K562 (cell line): ENCODE results near the gene OR1S1. TPM values are rescaled to one million over a fixed set of nuclear protein-coding genes. Genes with fewer than 3 reads are reported as not detected.

Experiments used
- ATAC-seq: fragments of 200-7000 bp; cut with Tn5 transposase; 3 replicates; pipeline ENCODE4 v1.9.1; 2020; ENCODE audit warnings: moderate library complexity
- BruUV-seq: library from RNA; stranded (reverse); fragments of 400-500 nt; replicated peaks from 2 replicates; lab custom pipeline; 2021; lab: Mats Ljungman, UMichigan
- CTCF ChIA-PET: fragments of 300-600 bp; formaldehyde crosslinking; extraction: SDS; loops from one replicate; lab custom pipeline; 2021; ENCODE audit warnings: low intra/inter-chr PET ratio; lab: Yijun Ruan, JAX
- POLR2A ChIA-PET: fragments of 300-600, 350-650 bp; sonication (Branson Sonifier 250); formaldehyde crosslinking; extraction: SDS; loops from one replicate; lab custom pipeline; 2021; ENCODE audit warnings: antibody characterized with exemption, inconsistent platforms; lab: Yijun Ruan, JAX
- DNase-seq, 4 experiments: peaks; one replicate each; pipeline versions ENCODE4 v3.0.0 to v3.0.0-alpha.2; 2011 to 2018; ENCODE audit warnings: low spot score in 3 of 4, mixed read lengths in 3 of 4; ENCODE audit errors: extremely low read depth in 1 of 4
- FAIRE-seq: peaks from 2 replicates; lab custom pipeline; 2011; peaks lifted over from hg19 to GRCh38; lab: Jason Lieb, UNC
- H2AFZ ChIP-seq: 2 replicates; pipeline ENCODE4 v1.6.0; 2011; ENCODE audit warnings: low read depth, low read length, control low read depth, inconsistent platforms
- H3K27ac ChIP-seq: fragments of 200-600 bp; 3 replicates; pipeline ENCODE4 v1.8.0; 2011; ENCODE audit warnings: low read depth, mild to moderate bottlenecking, control low read depth, inconsistent platforms, low read length, moderate library complexity, mixed read lengths; ENCODE audit errors: extremely low read depth
- H3K27me3 ChIP-seq, 2 experiments: fragments of 300-600 bp in 1 of 2; 2 replicates in 1 of 2; 3 replicates in 1 of 2; pipeline versions ENCODE4 v1.6.0 to v1.8.0; 2011; ENCODE audit warnings: inconsistent platforms in 2 of 2, low read length in 2 of 2, mild to moderate bottlenecking in 1 of 2, mixed read lengths in 1 of 2, moderate library complexity in 1 of 2; ENCODE audit not compliant: control insufficient read depth in 2 of 2, insufficient read depth in 2 of 2
- H3K36me3 ChIP-seq: fragments of 300-600 bp; 3 replicates; pipeline ENCODE4 v1.8.0; 2011; ENCODE audit warnings: mild to moderate bottlenecking, low read length, inconsistent platforms; ENCODE audit not compliant: control insufficient read depth, insufficient read depth
- H3K4me1 ChIP-seq, 2 experiments: fragments of 200-600 bp in 1 of 2; replicated peaks in 1 of 2; 2 replicates in 1 of 2; 3 replicates in 1 of 2; pipeline versions ENCODE4 v1.5.1 to v1.8.0; 2011; ENCODE audit warnings: inconsistent platforms in 2 of 2, low read length in 2 of 2, mild to moderate bottlenecking in 1 of 2, mixed read lengths in 1 of 2, moderate library complexity in 1 of 2; ENCODE audit not compliant: control insufficient read depth in 2 of 2, insufficient read depth in 2 of 2
- H3K4me2 ChIP-seq: 2 replicates; pipeline ENCODE4 v1.6.1; 2011; ENCODE audit warnings: low read length, control low read depth, inconsistent platforms, mixed read lengths; ENCODE audit not compliant: insufficient read depth
- H3K4me3 ChIP-seq: fragments of 200-600 bp; sonication (generic), shearing (Covaris generic); 2 replicates; pipeline ENCODE4 v1.5.1; 2016; ENCODE audit warnings: control low read depth, inconsistent platforms
- H3K79me2 ChIP-seq: fragments of 200-600 bp; 3 replicates; pipeline ENCODE4 v1.8.0; 2011; ENCODE audit warnings: low read length, inconsistent platforms; ENCODE audit not compliant: control insufficient read depth, insufficient read depth
- H3K9ac ChIP-seq, 2 experiments: 2 replicates each; pipeline versions ENCODE4 v1.6.0 to v1.6.1; 2011; ENCODE audit warnings: low read depth in 2 of 2, low read length in 2 of 2, control low read depth in 1 of 2, inconsistent platforms in 1 of 2, mild to moderate bottlenecking in 1 of 2, mixed read lengths in 1 of 2; ENCODE audit not compliant: insufficient read depth in 1 of 2
- H3K9me1 ChIP-seq: one replicate; pipeline ENCODE4 v1.6.0; 2011; ENCODE audit warnings: inconsistent platforms, mild to moderate bottlenecking, low read length, moderate library complexity; ENCODE audit not compliant: control insufficient read depth, insufficient read depth
- H3K9me3 ChIP-seq: replicated peaks from 2 replicates; pipeline ENCODE4 v1.5.1; 2011; ENCODE audit warnings: low read depth, low read length, inconsistent platforms; ENCODE audit not compliant: control insufficient read depth, insufficient read depth
- H4K20me1 ChIP-seq: replicated peaks from 2 replicates; pipeline ENCODE4 v1.6.1; 2011; ENCODE audit warnings: low read length, inconsistent platforms, mixed read lengths; ENCODE audit not compliant: control insufficient read depth, insufficient read depth
- MAFG ChIP-seq: fragments of 450-650 bp; conservative IDR thresholded peaks from 2 replicates; pipeline ENCODE4 v1.6.1; 2016; ENCODE audit warnings: missing genetic modification characterization, missing compliant biosample characterization
- MAFK ChIP-seq: IDR thresholded peaks from 2 replicates; pipeline ENCODE4 v1.6.1; 2011; ENCODE audit warnings: low read length, improper control_type of control experiment
- NFE2L1 ChIP-seq: fragments of 450-650 bp; IDR thresholded peaks from 2 replicates; pipeline ENCODE4 v1.6.1; 2016; ENCODE audit warnings: missing genetic modification characterization, low read depth, mild to moderate bottlenecking, missing compliant biosample characterization, moderate library complexity, borderline replicate concordance
- PML ChIP-seq: IDR thresholded peaks from 2 replicates; pipeline ENCODE4 v1.6.1; 2012; ENCODE audit warnings: low read length, inconsistent platforms
- STAT5B ChIP-seq: fragments of 250-450 bp; sonication (Bioruptor Pico); IDR thresholded peaks from 2 replicates; pipeline ENCODE4 v1.8.0; 2021; ENCODE audit warnings: mild to moderate bottlenecking, inconsistent platforms
- TARDBP ChIP-seq: fragments of 450-650 bp; IDR thresholded peaks from 2 replicates; pipeline ENCODE4 v1.6.1; 2016
- ZNF146 ChIP-seq: IDR thresholded peaks from one replicate; pipeline ENCODE4 v1.6.1; 2018; ENCODE audit warnings: missing compliant biosample characterization; ENCODE audit not compliant: unreplicated experiment
- ZNF316 ChIP-seq: fragments of 450-650 bp; IDR thresholded peaks from 2 replicates; pipeline ENCODE4 v1.6.1; 2016
- ZNF584 ChIP-seq: fragments of 200-800 bp; sonication (Bioruptor generic); IDR thresholded peaks from 2 replicates; pipeline ENCODE4 v1.6.1; 2016; ENCODE audit warnings: low read depth, mild to moderate bottlenecking, missing genetic modification characterization, missing compliant biosample characterization
- WGBS: fragments of 100-300 bp; shearing (Covaris generic); methylation state at CpG from one replicate; pipeline ENCODE4 v1.1.6; 2016; ENCODE audit warnings: low coverage, mixed read lengths; ENCODE audit not compliant: insufficient coverage; ENCODE audit errors: missing lambda C conversion rate; 5-methylcytosine and 5-hydroxymethylcytosine counted together
- in situ Hi-C: fragments of 300-500 bp; cut with MboI; formaldehyde crosslinking; loops from 4 replicates; pipeline ENCODE4 v1.15.0; 2018; ENCODE audit warnings: inconsistent platforms, mixed read lengths
- intact Hi-C: fragments of 100-400 bp; cut with micrococcal nuclease; formaldehyde crosslinking; loops from 2 replicates; pipeline ENCODE4 v1.14.2; 2022
- polyA plus RNA-seq, 8 experiments: library from polyadenylated mRNA; depleted of rRNA in 4 of 8; stranded (reverse) in 5 of 8; unstranded in 3 of 8; fragments of >200 nt; fragmentation: Nextera tagmentation in 2 of 8; fragmentation: Illumina TruSeq in 1 of 8; extraction: Ambion mirVana in 2 of 8; extraction: Trizol in 1 of 8; gene quantifications; 2 replicates each; pipeline versions ENCODE4 v1.2.1 to v1.2.3, GENCODE V29; 2011 to 2014; ENCODE audit warnings: inconsistent platforms in 1 of 8, missing spikeins in 1 of 8
- total RNA-seq, 7 experiments: library from RNA; depleted of rRNA in 6 of 7; stranded (reverse); fragments of >200 nt in 6 of 7; fragmentation: Illumina TruSeq in 2 of 7; extraction: Trizol in 2 of 7; gene quantifications; 2 replicates each; pipeline versions ENCODE4 v1.2.1 to v1.2.3, GENCODE V29; 2011 to 2021; ENCODE audit warnings: low replicate concordance in 1 of 7
- TF ChIP-seq, protein P1 (sequence below): sonication (generic); formaldehyde crosslinking; IDR thresholded peaks from 2 replicates; pipeline ENCODE4 v1.8.0; 2023; ENCODE audit warnings: mild to moderate bottlenecking, missing genetic modification reagents

OR1S1 gene
- total and polyA plus RNA-seq, 9 of the 15 experiments (the other 6 are each of a cell fraction or from before 2014, with no cell fraction given) = not detected

DNA sequence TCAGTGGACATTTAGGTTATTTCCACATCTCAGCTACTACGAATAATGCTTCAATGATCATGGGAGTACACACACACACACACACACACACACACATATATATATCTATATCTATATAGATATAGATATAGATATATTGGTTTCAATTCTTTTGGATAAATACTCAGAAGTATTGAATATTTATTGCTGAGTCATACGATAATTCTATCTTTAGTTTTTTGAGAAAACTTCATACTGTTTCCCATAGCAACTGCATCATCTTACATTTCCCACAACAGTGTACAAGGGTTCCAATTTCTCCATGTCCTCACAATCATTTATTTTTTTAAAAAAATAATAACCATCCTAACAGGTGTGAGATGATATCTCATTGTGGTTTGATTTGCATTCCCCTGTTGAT is 16.6 kb upstream of the OR1S1 start:
- Histone ChIP-seq H4K20me1 (no peaks in the 10 kb centered on the region), H3K9me3 (no peaks in the 10 kb centered on the region; the same call in 1 of the 2 replicates), H3K79me2 (no peaks in the 10 kb centered on the region), H2AFZ (no peak overlapping the region), H3K36me3 (no peaks in the 10 kb centered on the region), H3K9me1 (no peaks in the 10 kb centered on the region), H3K27me3 (no peaks in the 10 kb centered on the region), H3K9ac (no peak overlapping the region), H3K4me2 (no peak overlapping the region), H3K4me3 (no peak overlapping the region), H3K27ac (no peak overlapping the region), H3K4me1 (no peaks in the 10 kb centered on the region)
- intact Hi-C loops (no loop called here), in situ Hi-C loops (no loop called here)
- ChIA-PET POLR2A (no interaction called here), CTCF (no interaction called here)
- FAIRE-seq (no peak), ATAC-seq (no peak), DNase-seq (no peak)
- 6% methylated on average over 2 of the region's 2 CpGs for WGBS
- BruUV-seq = no TSS peak
- TF ChIP-seq MAFG (tag) = peak; percentile 55; the same call in 1 of the 2 replicates
- TF ChIP-seq, protein P1, sequence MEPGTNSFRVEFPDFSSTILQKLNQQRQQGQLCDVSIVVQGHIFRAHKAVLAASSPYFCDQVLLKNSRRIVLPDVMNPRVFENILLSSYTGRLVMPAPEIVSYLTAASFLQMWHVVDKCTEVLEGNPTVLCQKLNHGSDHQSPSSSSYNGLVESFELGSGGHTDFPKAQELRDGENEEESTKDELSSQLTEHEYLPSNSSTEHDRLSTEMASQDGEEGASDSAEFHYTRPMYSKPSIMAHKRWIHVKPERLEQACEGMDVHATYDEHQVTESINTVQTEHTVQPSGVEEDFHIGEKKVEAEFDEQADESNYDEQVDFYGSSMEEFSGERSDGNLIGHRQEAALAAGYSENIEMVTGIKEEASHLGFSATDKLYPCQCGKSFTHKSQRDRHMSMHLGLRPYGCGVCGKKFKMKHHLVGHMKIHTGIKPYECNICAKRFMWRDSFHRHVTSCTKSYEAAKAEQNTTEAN = no peak
- no peak for TF ChIP-seq PML
- TF ChIP-seq STAT5B (CRISPR knock-in tag) = no peak
- TF ChIP-seq TARDBP = no peak
- TF ChIP-seq ZNF584 (CRISPR knock-in tag) = no peak
- peak; percentile 31; the same call in 1 of the 2 replicates for TF ChIP-seq NFE2L1
- peak; percentile 35; the same call in 1 of the 2 replicates for TF ChIP-seq MAFK
- peak; percentile 48; the same call in 1 of the 2 replicates for TF ChIP-seq ZNF316
- no peak for TF ChIP-seq ZNF146 (CRISPR knock-in tag)
